ENCODE results near the gene VAX1.

DNA sequence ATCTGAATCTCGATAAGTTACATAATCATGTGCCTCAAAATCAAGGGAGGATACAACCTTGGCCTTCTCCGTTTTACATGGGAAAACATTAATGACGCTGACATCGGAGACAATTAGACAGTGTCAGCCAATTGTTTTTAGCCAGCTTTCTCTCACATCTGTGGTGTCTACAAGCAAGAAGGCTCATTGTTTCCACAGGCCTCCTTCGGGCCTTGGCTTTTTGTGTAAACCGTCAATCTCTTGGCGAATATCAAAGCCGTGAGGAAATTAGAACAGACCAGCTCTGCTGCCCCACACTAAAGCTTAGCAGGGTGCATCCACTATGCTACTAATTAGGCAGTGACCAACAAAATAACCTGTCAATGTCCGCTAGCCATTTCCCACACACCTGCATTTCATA is 43.2 kb downstream of the VAX1 start:
- TF ChIP-seq SUZ12 (IDR thresholded peaks at IDR 0.05; ENCODE audit: extremely low read depth, insufficient read depth, insufficient read length) (no peak), YY1 (IDR thresholded peaks at IDR 0.05; ENCODE audit: insufficient read depth, insufficient read length) (no peak), ZNF274 (IDR thresholded peaks at IDR 0.05; ENCODE audit: low read depth, low read length) (no peak)
